Neural cell (in vitro differentiated cells): ENCODE measurements around the gene HIVEP3. TPM values are rescaled to one million over a fixed set of nuclear protein-coding genes. Genes with fewer than 3 reads are reported as not detected.

Source experiments
- H2AFZ ChIP-seq: fragments of 200-600, 300-800 bp; sonication (generic), shearing (Covaris generic); 2 replicates; pipeline ENCODE4 v1.6.0; 2014; ENCODE audit warnings: low read depth, mild to moderate bottlenecking, antibody characterized with exemption, low read length, moderate library complexity
- H3F3A ChIP-seq: fragments of 200-600 bp; shearing (Covaris generic); 2 replicates; pipeline ENCODE4 v1.6.1; 2016; ENCODE audit warnings: mild to moderate bottlenecking, moderate library complexity, mixed read lengths, antibody characterized with exemption, low read length; ENCODE audit not compliant: insufficient read depth, poor library complexity, severe bottlenecking
- H3K27ac ChIP-seq: fragments of 200-600, 300-800 bp; sonication (generic), shearing (Covaris generic); 2 replicates; pipeline ENCODE4 v1.5.1; 2014; ENCODE audit warnings: mild to moderate bottlenecking, low read length, moderate library complexity
- H3K27me3 ChIP-seq: fragments of 300-800, 200-600 bp; sonication (generic), shearing (Covaris generic); 2 replicates; pipeline ENCODE4 v1.6.0; 2014; ENCODE audit warnings: mild to moderate bottlenecking, low read depth, low read length, moderate library complexity; ENCODE audit not compliant: insufficient read depth
- H3K36me3 ChIP-seq: fragments of 300-800, 200-600 bp; sonication (generic), shearing (Covaris generic); 2 replicates; pipeline ENCODE4 v1.5.1; 2014; ENCODE audit warnings: mild to moderate bottlenecking, antibody characterized with exemption, low read length, moderate library complexity; ENCODE audit not compliant: insufficient read depth
- H3K4me2 ChIP-seq: fragments of 300-800, 200-600 bp; sonication (generic), shearing (Covaris generic); 2 replicates; pipeline ENCODE4 v1.6.0; 2014; ENCODE audit warnings: mild to moderate bottlenecking, low read length
- H3K4me3 ChIP-seq: fragments of 300-800, 200-600 bp; sonication (generic), shearing (Covaris generic); 2 replicates; pipeline ENCODE4 v1.5.1; 2014; ENCODE audit warnings: mild to moderate bottlenecking, low read length, moderate library complexity
- H3K79me2 ChIP-seq: fragments of 200-600 bp; shearing (Covaris generic); replicated peaks from 2 replicates; pipeline ENCODE4 v1.6.0; 2014; ENCODE audit warnings: mild to moderate bottlenecking, low read length, moderate library complexity; ENCODE audit not compliant: insufficient read depth
- H3K9ac ChIP-seq: fragments of 300-800, 200-600 bp; sonication (generic), shearing (Covaris generic); 2 replicates; pipeline ENCODE4 v1.6.1; 2016; ENCODE audit warnings: mild to moderate bottlenecking, low read length, mixed read lengths
- H3K9me2 ChIP-seq: fragments of 200-600 bp; shearing (Covaris generic); 2 replicates; pipeline ENCODE4 v1.6.1; 2016; ENCODE audit warnings: mild to moderate bottlenecking, low read length, mixed read lengths; ENCODE audit not compliant: insufficient read depth
- H3K9me3 ChIP-seq: fragments of 200-600, 300-800 bp; sonication (generic), shearing (Covaris generic); 2 replicates; pipeline ENCODE4 v1.6.1; 2016; ENCODE audit warnings: mild to moderate bottlenecking, mixed run types, low read length, moderate library complexity, mixed read lengths
- H4K20me1 ChIP-seq: fragments of 200-600 bp; shearing (Covaris generic); 2 replicates; pipeline ENCODE4 v1.6.1; 2016; ENCODE audit warnings: mild to moderate bottlenecking, mixed run types; ENCODE audit not compliant: insufficient read depth
- CTCF ChIP-seq: fragments of 450-650 bp; IDR thresholded peaks from 2 replicates; pipeline ENCODE4 v1.5.1; 2014; ENCODE audit warnings: antibody characterized with exemption, mild to moderate bottlenecking, moderate library complexity; ENCODE audit not compliant: poor library complexity, severe bottlenecking
- EP300 ChIP-seq: fragments of 450-650 bp; conservative IDR thresholded peaks from 2 replicates; pipeline ENCODE4 v1.6.1; 2014; ENCODE audit warnings: antibody characterized with exemption, mild to moderate bottlenecking, moderate library complexity; ENCODE audit not compliant: poor library complexity, severe bottlenecking
- EZH2 ChIP-seq: fragments of 200-600, 300-800 bp; shearing (Covaris generic), sonication (generic); IDR thresholded peaks from 2 replicates; pipeline ENCODE4 v1.6.1; 2014; ENCODE audit warnings: antibody characterized with exemption, low read length, borderline replicate concordance, mild to moderate bottlenecking; ENCODE audit not compliant: insufficient read depth, poor library complexity, severe bottlenecking
- MXI1 ChIP-seq: fragments of 450-650 bp; conservative IDR thresholded peaks from 2 replicates; pipeline ENCODE4 v1.6.1; 2014; ENCODE audit warnings: antibody characterized with exemption, mild to moderate bottlenecking; ENCODE audit not compliant: poor library complexity, severe bottlenecking
- POLR2AphosphoS5 ChIP-seq: IDR thresholded peaks from 2 replicates; pipeline ENCODE4 v1.6.1; 2012
- RAD21 ChIP-seq: fragments of 450-650 bp; conservative IDR thresholded peaks from 2 replicates; pipeline ENCODE4 v1.6.1; 2014; ENCODE audit warnings: antibody characterized with exemption, mild to moderate bottlenecking, moderate library complexity
- REST ChIP-seq: IDR thresholded peaks from 2 replicates; pipeline ENCODE4 v1.6.1; 2012; ENCODE audit warnings: borderline replicate concordance
- SMC3 ChIP-seq: fragments of 450-650 bp; conservative IDR thresholded peaks from 2 replicates; pipeline ENCODE4 v1.6.1; 2014; ENCODE audit warnings: antibody characterized with exemption, mild to moderate bottlenecking, moderate library complexity; ENCODE audit not compliant: poor library complexity
- TAF1 ChIP-seq: IDR thresholded peaks from 2 replicates; pipeline ENCODE4 v1.6.1; 2012; ENCODE audit warnings: low read depth
- polyA plus RNA-seq: library from polyadenylated mRNA; depleted of rRNA; stranded (reverse); fragments of >200 nt; gene quantifications from 2 replicates; pipeline ENCODE4 v1.2.3, GENCODE V29; 2014

Gene HIVEP3
- polyA plus RNA-seq, 1 donor from 2014 or later: 2.6 TPM

GRCh38 chr1:41723786-41724185, 194.9 kb downstream of the HIVEP3 start:
- no peak overlapping the region for H3K4me2 ChIP-seq
- H3K4me3 ChIP-seq: no peak overlapping the region
- no peak overlapping the region for H3K27ac ChIP-seq
- no peaks in the 10 kb centered on the region for H3F3A ChIP-seq
- H3K36me3 ChIP-seq: no peaks in the 10 kb centered on the region
- TF ChIP-seq CTCF (no peak), POLR2AphosphoS5 (no peak), EZH2 (no peak), SMC3 (no peak), MXI1 (no peak), REST (no peak), TAF1 (no peak), RAD21 (no peak), EP300 (no peak)
- H3K9ac ChIP-seq: no peak overlapping the region
- no peaks in the 10 kb centered on the region for H3K79me2 ChIP-seq
- no peaks in the 10 kb centered on the region for H3K27me3 ChIP-seq
- H3K9me2 ChIP-seq: no peaks in the 10 kb centered on the region
- no peak overlapping the region for H2AFZ ChIP-seq
- H3K9me3 ChIP-seq: no peaks in the 10 kb centered on the region
- H4K20me1 ChIP-seq: no peaks in the 10 kb centered on the region

- Histone ChIP-seq H3K4me2 (no peak overlapping the region), H3K9me3 (no peaks in the 10 kb centered on the region), H3K27me3 (no peaks in the 10 kb centered on the region), H4K20me1 (no peaks in the 10 kb centered on the region), H3K4me3 (no peak overlapping the region), H3F3A (no peaks in the 10 kb centered on the region), H3K9me2 (no peaks in the 10 kb centered on the region), H3K36me3 (no peaks in the 10 kb centered on the region), H3K27ac (no peak overlapping the region), H2AFZ (no peak overlapping the region), H3K79me2 (no peaks in the 10 kb centered on the region), H3K9ac (no peak overlapping the region)
- TF ChIP-seq SMC3: no peak
- no peak for TF ChIP-seq CTCF
- no peak for TF ChIP-seq POLR2AphosphoS5
- TF ChIP-seq EP300: no peak
- TF ChIP-seq MXI1: no peak
- TF ChIP-seq REST: no peak
- TF ChIP-seq RAD21: no peak
- TF ChIP-seq EZH2: no peak
- TF ChIP-seq TAF1: no peak
Measured at GRCh38 chr1:41722184-41722583, 196.5 kb downstream of the HIVEP3 start.
